ENCODE results near the gene PTOV1. TPM values are rescaled to one million over a fixed set of nuclear protein-coding genes. Genes with fewer than 3 reads are reported as not detected.

The PTOV1 gene
- total and polyA plus RNA-seq, 2 experiments from 2014 or later, result 114 to 294 TPM

- TF ChIP-seq CTCF (IDR thresholded peaks at IDR 0.05; ENCODE audit: poor library complexity) (no peak), EZH2 (IDR thresholded peaks at IDR 0.05; ENCODE audit: borderline replicate concordance) (no peak), EZH2phosphoT487 (IDR thresholded peaks at IDR 0.05; ENCODE audit: low read depth, severe bottlenecking, unreplicated experiment) (no peak)
- Histone ChIP-seq H3K27ac (no peak overlapping the region), H3K9me3 (ENCODE audit: low read depth) (no peaks in the 10 kb centered on the region), H2AFZ (no peak overlapping the region), H3K4me2 (no peak overlapping the region), H3K4me1 (ENCODE audit: insufficient read depth) (no peaks in the 10 kb centered on the region), H3K27me3 (no peaks in the 10 kb centered on the region), H4K20me1 (ENCODE audit: insufficient read depth, poor library complexity, severe bottlenecking) (no peaks in the 10 kb centered on the region), H3K4me3 (no peak overlapping the region), H3K36me3 (replicated peaks; ENCODE audit: insufficient read depth, low read depth) (no peaks in the 10 kb centered on the region), H3K9me2 (replicated peaks; ENCODE audit: insufficient read depth) (no peaks in the 10 kb centered on the region), H3K79me2 (no peaks in the 10 kb centered on the region)
- DNase-seq (ENCODE audit: low spot score), result no peak
- WGBS (ENCODE audit: low lambda C conversion rate, missing lambda C conversion rate), result 95% methylated on average over 17 of the region's 17 CpGs
Observed at GRCh38 chr19:49840736-49841249, 10.2 kb upstream of the PTOV1 start.

GRCh38 chr19:49843265-49843664, 7.7 kb upstream of the PTOV1 start:
- H3K36me3 ChIP-seq (replicated peaks; ENCODE audit: insufficient read depth, low read depth), result no peaks in the 10 kb centered on the region
- no peaks in the 10 kb centered on the region for H4K20me1 ChIP-seq (ENCODE audit: insufficient read depth, poor library complexity, severe bottlenecking)
- TF ChIP-seq EZH2phosphoT487 (IDR thresholded peaks at IDR 0.05; ENCODE audit: low read depth, severe bottlenecking, unreplicated experiment) (no peak), CTCF (IDR thresholded peaks at IDR 0.05; ENCODE audit: poor library complexity) (no peak), EZH2 (IDR thresholded peaks at IDR 0.05; ENCODE audit: borderline replicate concordance) (no peak)
- H3K4me1 ChIP-seq (ENCODE audit: insufficient read depth), result no peaks in the 10 kb centered on the region
- no peaks in the 10 kb centered on the region for H3K9me2 ChIP-seq (replicated peaks; ENCODE audit: insufficient read depth)
- H3K9me3 ChIP-seq (ENCODE audit: low read depth), result no peaks in the 10 kb centered on the region
- H3K27ac ChIP-seq, result no peak overlapping the region
- no peak for DNase-seq (ENCODE audit: low spot score)
- H3K4me3 ChIP-seq, result no peak overlapping the region
- H2AFZ ChIP-seq, result no peak overlapping the region
- 100% methylated on average over 3 of the region's 3 CpGs for WGBS (ENCODE audit: low lambda C conversion rate, missing lambda C conversion rate)
- no peaks in the 10 kb centered on the region for H3K27me3 ChIP-seq
- H3K79me2 ChIP-seq, result no peaks in the 10 kb centered on the region
- H3K4me2 ChIP-seq, result no peak overlapping the region

GRCh38 chr19:49844138-49845095, 6.5 kb upstream of the PTOV1 start:
- Histone ChIP-seq H3K4me3 (no peak overlapping the region), H3K9me3 (ENCODE audit: low read depth) (no peaks in the 10 kb centered on the region), H3K9me2 (replicated peaks; ENCODE audit: insufficient read depth) (no peaks in the 10 kb centered on the region), H3K4me1 (ENCODE audit: insufficient read depth) (no peaks in the 10 kb centered on the region), H4K20me1 (ENCODE audit: insufficient read depth, poor library complexity, severe bottlenecking) (no peaks in the 10 kb centered on the region), H3K4me2 (no peak overlapping the region), H3K27ac (no peak overlapping the region), H2AFZ (no peak overlapping the region), H3K36me3 (replicated peaks; ENCODE audit: insufficient read depth, low read depth) (no peaks in the 10 kb centered on the region), H3K79me2 (peaks cover 9% of the 10 kb centered on the region), H3K27me3 (no peaks in the 10 kb centered on the region)
- DNase-seq (ENCODE audit: low spot score), result no peak
- 89% methylated on average over 18 of the region's 18 CpGs for WGBS (ENCODE audit: low lambda C conversion rate, missing lambda C conversion rate)
- no peak for TF ChIP-seq CTCF (IDR thresholded peaks at IDR 0.05; ENCODE audit: poor library complexity)
- TF ChIP-seq EZH2phosphoT487 (IDR thresholded peaks at IDR 0.05; ENCODE audit: low read depth, severe bottlenecking, unreplicated experiment), result no peak
- TF ChIP-seq EZH2 (IDR thresholded peaks at IDR 0.05; ENCODE audit: borderline replicate concordance), result no peak
